Effector memory CD8-positive, alpha-beta T cell (primary cell): ENCODE results near the gene PLEKHA5.

Source experiments
- ATAC-seq: fragments of 150-1000 bp; cut with Tn5 transposase; replicated peaks from 2 replicates; pipeline ENCODE4 v1.10.0; 2021; ENCODE audit warnings: mild to moderate bottlenecking, moderate library complexity
- DNase-seq, 3 experiments: peaks; one replicate each; pipeline ENCODE4 v3.0.0; 2021
- H3K27ac Mint-ChIP-seq, 2 donors: one replicate each; pipeline ENCODE4 v1.8.0; 2022; ENCODE audit warnings: mild to moderate bottlenecking in 2 of 2, mixed read lengths in 2 of 2, moderate library complexity in 2 of 2
- H3K27me3 Mint-ChIP-seq, 2 donors: one replicate each; pipeline ENCODE4 v1.8.0; 2022; ENCODE audit warnings: mixed read lengths in 2 of 2
- H3K36me3 Mint-ChIP-seq: one replicate; pipeline ENCODE4 v1.8.0; 2022; ENCODE audit warnings: mild to moderate bottlenecking, moderate library complexity, mixed read lengths; ENCODE audit not compliant: insufficient read depth
- H3K4me1 Mint-ChIP-seq, 2 donors: one replicate each; pipeline ENCODE4 v1.8.0; 2022; ENCODE audit warnings: low read depth in 2 of 2, mixed read lengths in 2 of 2
- H3K4me3 Mint-ChIP-seq, 2 donors: one replicate each; pipeline ENCODE4 v1.8.0; 2022; ENCODE audit warnings: mild to moderate bottlenecking in 2 of 2, mixed read lengths in 2 of 2, moderate library complexity in 2 of 2
- H3K9me3 Mint-ChIP-seq, 2 donors: one replicate each; pipeline ENCODE4 v1.8.0; 2022; ENCODE audit warnings: mixed read lengths in 2 of 2

PLEKHA5 gene

DNA sequence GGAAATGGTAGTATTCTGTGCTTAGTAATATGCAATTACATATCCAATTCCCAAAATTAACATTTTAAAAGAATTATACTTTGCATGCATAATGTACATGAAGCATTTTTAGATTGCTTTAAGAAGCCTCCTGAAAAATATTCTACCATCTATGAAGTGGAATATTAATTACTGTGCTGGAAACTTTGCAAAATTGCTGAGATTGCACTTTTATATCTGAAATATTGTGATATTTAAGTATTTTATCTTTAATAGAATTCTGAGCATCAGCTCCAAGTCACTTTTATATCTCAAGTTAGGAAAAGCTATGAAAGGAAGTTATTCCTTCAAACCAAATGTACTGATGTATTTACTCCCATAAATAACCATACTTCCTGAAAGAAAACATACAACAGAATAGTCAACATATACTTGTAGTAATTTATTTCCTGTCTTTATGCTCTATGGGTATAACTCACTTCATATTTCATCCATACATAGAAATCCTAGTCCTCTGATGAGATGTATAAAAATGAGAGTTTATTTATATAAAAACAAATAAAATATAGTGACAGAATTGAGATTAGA lies 152.7 kb downstream of the PLEKHA5 start:
- no peak for ATAC-seq
- Mint-ChIP-seq H3K9me3 (no peaks in the 10 kb centered on the region), H3K27me3 (no peaks in the 10 kb centered on the region), H3K27ac (no peak overlapping the region), H3K36me3 (peaks cover 10% of the 10 kb centered on the region), H3K4me3 (no peak overlapping the region), H3K4me1 (no peaks in the 10 kb centered on the region)
- no peak for DNase-seq

DNA sequence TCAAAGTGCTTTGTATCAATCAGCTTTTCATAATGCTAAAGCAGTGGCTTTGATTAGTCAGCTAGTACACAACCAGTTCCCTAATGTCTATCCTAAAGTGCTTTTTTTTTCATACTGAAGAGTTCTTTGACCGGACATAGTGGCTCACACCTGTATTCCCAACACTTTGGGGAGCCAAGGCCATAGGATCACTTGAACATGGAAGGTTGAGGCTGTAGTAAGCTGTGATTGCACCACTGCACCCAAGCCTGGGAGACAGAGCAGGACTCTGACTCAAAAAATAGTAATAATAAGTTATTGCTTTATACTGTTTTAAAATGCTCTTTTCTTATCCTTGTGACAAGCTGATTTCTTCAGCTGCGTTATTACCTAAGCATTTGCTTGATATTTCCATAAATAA lies 155.1 kb downstream of the PLEKHA5 start:
- DNase-seq (no peak), ATAC-seq (no peak)
- Mint-ChIP-seq H3K27ac (peak overlapping the region in 1 of 2 donors; percentile 7), H3K27me3 (no peaks in the 10 kb centered on the region), H3K36me3 (peaks cover 10% of the 10 kb centered on the region), H3K4me3 (no peak overlapping the region), H3K9me3 (no peaks in the 10 kb centered on the region), H3K4me1 (peaks cover 0 to 4% of the 10 kb centered on the region in 2 donors)

DNA sequence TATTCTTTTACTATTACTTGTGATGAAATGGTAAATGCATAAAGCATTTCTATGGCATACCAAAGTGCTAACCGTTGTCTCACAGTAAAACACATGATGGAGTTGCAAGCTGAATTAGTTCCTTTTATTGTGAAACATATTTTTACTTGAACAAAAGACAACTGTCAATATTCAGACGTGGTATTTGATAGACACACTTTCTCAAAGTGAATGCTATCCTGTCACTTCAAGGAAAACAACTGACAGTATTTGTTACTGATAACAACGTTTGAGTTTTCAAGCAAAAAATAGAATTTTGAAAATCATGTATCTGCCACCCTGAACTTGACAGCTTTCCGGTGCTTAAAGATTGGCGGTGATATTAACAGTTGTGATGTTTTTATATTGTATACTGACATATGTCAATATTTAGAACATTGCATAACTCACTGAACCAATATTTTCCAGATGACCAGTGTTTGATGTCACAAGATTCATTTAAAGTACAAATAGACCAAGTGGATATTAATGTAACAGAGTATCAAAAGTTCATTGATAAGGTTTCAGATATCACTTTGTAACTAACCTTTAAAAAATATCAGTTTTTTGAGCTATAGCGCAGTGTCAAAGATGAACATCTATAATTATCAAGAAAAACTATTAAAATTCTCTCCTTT lies 156.4 kb downstream of the PLEKHA5 start:
- H3K27ac Mint-ChIP-seq: no peak overlapping the region
- H3K36me3 Mint-ChIP-seq: peaks cover 10% of the 10 kb centered on the region
- ATAC-seq (no peak), DNase-seq (no peak)
- H3K4me1 Mint-ChIP-seq: peaks cover 0 to 4% of the 10 kb centered on the region in 2 donors
- H3K4me3 Mint-ChIP-seq: no peak overlapping the region
- no peaks in the 10 kb centered on the region for H3K9me3 Mint-ChIP-seq
- no peaks in the 10 kb centered on the region for H3K27me3 Mint-ChIP-seq

- no peak overlapping the region for H3K27ac Mint-ChIP-seq
- peaks cover 10% of the 10 kb centered on the region for H3K36me3 Mint-ChIP-seq
- no peak for ATAC-seq
- no peaks in the 10 kb centered on the region for H3K27me3 Mint-ChIP-seq
- no peak for DNase-seq
- H3K4me3 Mint-ChIP-seq: no peak overlapping the region
- no peaks in the 10 kb centered on the region for H3K9me3 Mint-ChIP-seq
- peaks cover 0 to 4% of the 10 kb centered on the region in 2 donors for H3K4me1 Mint-ChIP-seq
These were observed 157.8 kb downstream of the PLEKHA5 start for GRCh38 chr12:19287302-19287701.

DNA sequence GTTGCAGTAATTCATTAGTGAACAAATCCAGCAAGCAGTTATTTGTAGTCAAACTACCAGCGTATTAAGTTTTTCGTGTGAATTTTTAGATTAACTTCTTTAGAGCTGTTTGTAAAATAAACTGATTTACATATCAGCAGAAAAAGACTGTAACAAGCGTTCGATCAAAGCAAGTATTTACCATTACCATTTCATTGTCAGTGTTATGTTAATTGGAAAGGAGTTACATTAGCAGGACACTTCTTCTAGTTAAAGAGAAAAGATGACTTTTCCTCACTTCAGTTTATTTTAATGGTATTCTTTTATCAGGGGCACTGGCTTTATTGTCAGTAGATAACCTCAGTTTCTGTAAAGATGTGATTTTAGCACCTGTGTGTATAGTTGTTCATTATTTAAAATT lies 158.6 kb downstream of the PLEKHA5 start:
- H3K36me3 Mint-ChIP-seq: peaks cover 10% of the 10 kb centered on the region
- no peak for ATAC-seq
- DNase-seq: no peak
- H3K9me3 Mint-ChIP-seq: no peaks in the 10 kb centered on the region
- H3K27me3 Mint-ChIP-seq: no peaks in the 10 kb centered on the region
- H3K4me3 Mint-ChIP-seq: no peak overlapping the region
- H3K4me1 Mint-ChIP-seq: peaks cover 0 to 4% of the 10 kb centered on the region in 2 donors
- H3K27ac Mint-ChIP-seq: no peak overlapping the region

- ATAC-seq (no peak), DNase-seq (no peak)
- Mint-ChIP-seq H3K4me1 (peaks cover 1 to 4% of the 10 kb centered on the region in 2 donors), H3K36me3 (peaks cover 7% of the 10 kb centered on the region), H3K27me3 (no peaks in the 10 kb centered on the region), H3K4me3 (no peak overlapping the region), H3K9me3 (no peaks in the 10 kb centered on the region), H3K27ac (no peak overlapping the region)
These were observed 159.2 kb downstream of the PLEKHA5 start for GRCh38 chr12:19288603-19289244.

DNA sequence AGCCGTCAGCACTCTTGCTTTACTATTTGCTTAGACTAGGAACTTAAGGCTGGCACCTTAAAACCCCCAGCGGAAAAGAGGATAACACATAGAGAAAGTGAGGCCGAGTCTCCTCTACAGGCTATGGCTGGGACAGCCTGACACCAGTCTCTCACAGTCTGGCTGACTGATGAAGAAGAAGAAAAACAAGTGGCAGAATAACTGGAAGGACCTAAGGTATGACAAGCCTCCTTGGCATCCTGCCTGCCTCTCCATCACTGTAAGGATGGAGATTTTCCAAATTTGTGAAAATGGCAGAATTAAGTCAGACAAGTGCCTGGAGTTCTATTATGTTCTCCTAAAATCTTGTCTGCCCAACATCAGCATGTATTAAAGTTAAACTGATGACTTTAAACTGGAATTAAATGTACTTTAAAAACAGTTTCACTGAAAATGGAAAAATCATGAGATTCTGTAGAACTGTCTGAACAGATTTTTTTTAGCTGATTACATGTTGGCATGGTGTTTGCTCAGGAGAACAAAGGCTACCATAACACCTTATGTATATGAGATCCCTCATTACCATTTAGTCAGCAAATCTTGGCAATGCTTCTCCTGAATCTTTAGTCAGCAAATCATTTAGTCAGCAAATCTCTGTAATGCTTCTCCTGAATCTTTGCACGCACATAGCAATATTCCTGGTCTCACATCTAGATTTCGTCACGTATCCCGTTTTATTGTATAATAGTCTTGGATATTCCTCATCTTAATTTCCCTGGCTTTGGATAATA lies 169.5 kb downstream of the PLEKHA5 start:
- H3K27ac Mint-ChIP-seq: no peak overlapping the region
- DNase-seq: no peak
- H3K4me1 Mint-ChIP-seq: no peaks in the 10 kb centered on the region
- no peaks in the 10 kb centered on the region for H3K9me3 Mint-ChIP-seq
- no peaks in the 10 kb centered on the region for H3K27me3 Mint-ChIP-seq
- H3K36me3 Mint-ChIP-seq: peaks cover 5% of the 10 kb centered on the region
- no peak overlapping the region for H3K4me3 Mint-ChIP-seq
- ATAC-seq: no peak

- H3K27ac Mint-ChIP-seq: no peak overlapping the region
- H3K27me3 Mint-ChIP-seq: no peaks in the 10 kb centered on the region
- peaks cover 5% of the 10 kb centered on the region for H3K36me3 Mint-ChIP-seq
- ATAC-seq (no peak), DNase-seq (no peak)
- H3K9me3 Mint-ChIP-seq: no peaks in the 10 kb centered on the region
- no peaks in the 10 kb centered on the region for H3K4me1 Mint-ChIP-seq
- H3K4me3 Mint-ChIP-seq: no peak overlapping the region
These were observed 170.2 kb downstream of the PLEKHA5 start for GRCh38 chr12:19299765-19300164.

GRCh38 chr12:19301223-19301622 lies 171.7 kb downstream of the PLEKHA5 start:
- Mint-ChIP-seq H3K4me3 (no peak overlapping the region), H3K27ac (no peak overlapping the region), H3K36me3 (peaks cover 5% of the 10 kb centered on the region), H3K9me3 (no peaks in the 10 kb centered on the region), H3K4me1 (no peaks in the 10 kb centered on the region), H3K27me3 (no peaks in the 10 kb centered on the region)
- ATAC-seq (no peak), DNase-seq (no peak)

DNA sequence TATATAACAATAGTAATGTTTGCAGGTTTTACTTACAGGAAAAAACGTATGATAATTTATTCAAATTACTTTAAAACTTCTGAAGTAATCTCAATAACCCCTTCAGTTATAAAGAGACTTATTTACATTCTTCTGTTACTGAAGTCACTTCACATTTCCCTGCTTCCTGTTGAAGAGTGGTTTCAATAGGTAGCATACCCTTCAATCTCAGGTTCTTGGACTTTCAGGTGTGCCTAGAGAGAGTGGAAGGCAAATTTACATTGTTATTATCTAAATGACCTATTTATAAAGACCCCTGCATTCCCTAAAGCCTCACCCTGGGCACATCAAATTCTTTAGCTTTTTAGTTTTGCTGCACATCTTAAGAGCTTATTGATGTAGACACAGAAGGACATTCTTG lies 172.2 kb downstream of the PLEKHA5 start:
- ATAC-seq (no peak), DNase-seq (no peak)
- Mint-ChIP-seq H3K9me3 (no peaks in the 10 kb centered on the region), H3K27ac (no peak overlapping the region), H3K36me3 (peaks cover 5% of the 10 kb centered on the region), H3K27me3 (no peaks in the 10 kb centered on the region), H3K4me3 (no peak overlapping the region), H3K4me1 (no peaks in the 10 kb centered on the region)

- no peak overlapping the region for H3K27ac Mint-ChIP-seq
- H3K36me3 Mint-ChIP-seq: no peaks in the 10 kb centered on the region
- no peaks in the 10 kb centered on the region for H3K27me3 Mint-ChIP-seq
- no peaks in the 10 kb centered on the region for H3K4me1 Mint-ChIP-seq
- ATAC-seq: no peak
- H3K4me3 Mint-ChIP-seq: no peak overlapping the region
- DNase-seq: no peak
- H3K9me3 Mint-ChIP-seq: no peaks in the 10 kb centered on the region
These were observed 172.6 kb downstream of the PLEKHA5 start for GRCh38 chr12:19302100-19302640.

GRCh38 chr12:19303496-19303895 lies 174.0 kb downstream of the PLEKHA5 start:
- no peak overlapping the region for H3K27ac Mint-ChIP-seq
- H3K4me3 Mint-ChIP-seq: no peak overlapping the region
- DNase-seq: no peak
- no peak for ATAC-seq
- H3K36me3 Mint-ChIP-seq: no peaks in the 10 kb centered on the region
- H3K9me3 Mint-ChIP-seq: no peaks in the 10 kb centered on the region
- no peaks in the 10 kb centered on the region for H3K27me3 Mint-ChIP-seq
- no peaks in the 10 kb centered on the region for H3K4me1 Mint-ChIP-seq

DNA sequence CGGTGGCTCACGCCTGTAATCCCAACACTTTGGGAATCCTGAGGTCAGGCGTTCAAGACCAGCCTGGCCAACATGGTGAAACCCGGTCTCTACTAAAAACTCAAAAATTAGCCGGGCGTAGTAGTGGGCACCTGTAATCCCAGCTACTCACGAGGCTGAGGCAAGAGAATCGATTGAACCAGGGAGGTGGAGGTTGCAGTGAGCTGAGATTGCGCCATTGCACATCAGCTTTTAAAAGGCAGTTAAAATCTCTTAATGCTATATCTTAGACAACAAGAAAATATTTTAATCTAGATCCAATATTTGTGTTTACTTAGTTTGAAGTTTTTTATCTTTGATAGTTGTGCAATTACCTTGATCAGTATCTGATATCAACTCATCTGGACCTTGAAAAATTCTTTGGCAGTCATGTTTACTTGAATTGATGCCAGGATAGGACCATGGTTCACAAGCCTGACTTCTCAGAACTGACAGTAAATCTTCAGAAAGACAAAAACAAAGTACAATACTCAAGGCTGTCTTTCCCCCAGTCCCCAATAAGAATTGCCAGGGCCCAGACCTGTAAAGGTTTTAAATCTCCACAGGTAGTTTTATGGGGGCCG lies 174.7 kb downstream of the PLEKHA5 start:
- DNase-seq: no peak
- ATAC-seq: no peak
- Mint-ChIP-seq H3K4me3 (no peak overlapping the region), H3K27ac (no peak overlapping the region), H3K27me3 (no peaks in the 10 kb centered on the region), H3K36me3 (no peaks in the 10 kb centered on the region), H3K9me3 (no peaks in the 10 kb centered on the region), H3K4me1 (no peaks in the 10 kb centered on the region)
